ENCODE data around the gene SCAPER.
"Not testable (repeated sequence)": the region's sequence is repeated elsewhere in the genome, so short reads cannot be mapped to it uniquely, and the experiment has no call there.

The SCAPER gene

GRCh38 chr15:76696840-76697239 is 208.3 kb downstream of the SCAPER start:
- ChIA-PET CTCF (no interaction called here), POLR2A (no interaction called here)

GRCh38 chr15:76692546-76692945 is 212.6 kb downstream of the SCAPER start:
- POLR2A ChIA-PET; DNase-seq (ENCODE audit: low read depth, low spot score); CTCF ChIA-PET; H3K4me3 ChIP-seq (ENCODE audit: low read depth, low read length): not testable (repeated sequence)

More at GRCh38 chr15:76696840-76697239, 208.3 kb downstream of the SCAPER start:
- no peak for DNase-seq (ENCODE audit: low read depth, low spot score)
- TF ChIP-seq CTCF (IDR thresholded peaks at IDR 0.05; ENCODE audit: insufficient read depth, low read length, missing control alignments), result no peak
- no peak overlapping the region for H3K4me3 ChIP-seq (ENCODE audit: low read depth, low read length)

- DNase-seq (ENCODE audit: low read depth, low spot score); POLR2A ChIA-PET; H3K4me3 ChIP-seq (ENCODE audit: low read depth, low read length); CTCF ChIA-PET: not testable (repeated sequence)
Measured at GRCh38 chr15:76687592-76687991, 217.5 kb downstream of the SCAPER start.

GRCh38 chr15:76684002-76684401 is 221.1 kb downstream of the SCAPER start:
- POLR2A ChIA-PET, result no interaction called here
- no peak for TF ChIP-seq CTCF (IDR thresholded peaks at IDR 0.05; ENCODE audit: insufficient read depth, low read length, missing control alignments)
- no peak overlapping the region for H3K4me3 ChIP-seq (ENCODE audit: low read depth, low read length)
- DNase-seq (ENCODE audit: low read depth, low spot score), result no peak
- CTCF ChIA-PET, result no interaction called here

- no peak for TF ChIP-seq CTCF (IDR thresholded peaks at IDR 0.05; ENCODE audit: insufficient read depth, low read length, missing control alignments)
- CTCF ChIA-PET, result no interaction called here
- H3K4me3 ChIP-seq (ENCODE audit: low read depth, low read length), result no peak overlapping the region
- DNase-seq (ENCODE audit: low read depth, low spot score), result no peak
- POLR2A ChIA-PET, result no interaction called here
Measured at GRCh38 chr15:76682833-76683232, 222.3 kb downstream of the SCAPER start.

- CTCF ChIA-PET, result no interaction called here
- POLR2A ChIA-PET, result no interaction called here
- no peak for DNase-seq (ENCODE audit: low read depth, low spot score)
- no peak for TF ChIP-seq CTCF (IDR thresholded peaks at IDR 0.05; ENCODE audit: insufficient read depth, low read length, missing control alignments)
- no peak overlapping the region for H3K4me3 ChIP-seq (ENCODE audit: low read depth, low read length)
Measured at GRCh38 chr15:76682259-76682658, 222.9 kb downstream of the SCAPER start.

- ChIA-PET CTCF (no interaction called here), POLR2A (no interaction called here)
- no peak overlapping the region for H3K4me3 ChIP-seq (ENCODE audit: low read depth, low read length)
- TF ChIP-seq CTCF (IDR thresholded peaks at IDR 0.05; ENCODE audit: insufficient read depth, low read length, missing control alignments), result no peak
- peak; percentile 28 for DNase-seq (ENCODE audit: low read depth, low spot score)
Measured at GRCh38 chr15:76678766-76679165, 226.4 kb downstream of the SCAPER start.

GRCh38 chr15:76674883-76675282 is 230.3 kb downstream of the SCAPER start:
- ChIA-PET POLR2A (no interaction called here), CTCF (no interaction called here)
- peak; percentile 34 for DNase-seq (ENCODE audit: low read depth, low spot score)
- no peak for TF ChIP-seq CTCF (IDR thresholded peaks at IDR 0.05; ENCODE audit: insufficient read depth, low read length, missing control alignments)
- no peak overlapping the region for H3K4me3 ChIP-seq (ENCODE audit: low read depth, low read length)
